HepG2 (cell line): Measurements from ENCODE around the gene SPTBN2. TPM values are rescaled to one million over a fixed set of nuclear protein-coding genes. Genes with fewer than 3 reads are reported as not detected.

Experiments
- ATAC-seq: fragments of 200-7000 bp; cut with Tn5 transposase; 3 replicates; pipeline ENCODE4 v1.9.1; 2020; ENCODE audit warnings: mild to moderate bottlenecking, moderate library complexity
- BruUV-seq: library from RNA; stranded (reverse); fragments of 400-500 nt; replicated peaks from 2 replicates; lab custom pipeline; 2021; lab: Mats Ljungman, UMichigan
- CTCF ChIA-PET: fragments of 300-600 bp; formaldehyde crosslinking; extraction: SDS; loops from one replicate; lab custom pipeline; 2021; ENCODE audit warnings: low total read pairs, inconsistent platforms, low intra/inter-chr PET ratio; lab: Yijun Ruan, JAX
- POLR2A ChIA-PET: fragments of 350-600 bp; sonication (Branson Sonifier 250); formaldehyde crosslinking; loops from one replicate; lab custom pipeline; 2020; ENCODE audit warnings: antibody characterized with exemption, inconsistent platforms; lab: Yijun Ruan, JAX
- DNase-seq: peaks from one replicate; pipeline ENCODE4 v3.0.0-alpha.2; 2015; ENCODE audit warnings: low spot score
- FAIRE-seq: peaks from 3 replicates; lab custom pipeline; 2011; peaks lifted over from hg19 to GRCh38; lab: Jason Lieb, UNC
- H2AFZ ChIP-seq: one replicate; pipeline ENCODE4 v1.6.1; 2011; ENCODE audit warnings: low read length, inconsistent platforms
- H3K27ac ChIP-seq: fragments of 300-600 bp; 3 replicates; pipeline ENCODE4 v1.8.0; 2011; ENCODE audit warnings: mixed run types, mild to moderate bottlenecking, mixed read lengths, low read length, inconsistent platforms; ENCODE audit not compliant: insufficient read depth; ENCODE audit errors: extremely low read length
- H3K27me3 ChIP-seq, 2 experiments: fragments of 200-600 bp in 1 of 2; 2 replicates in 1 of 2; 3 replicates in 1 of 2; pipeline versions ENCODE4 v1.6.0 to v1.8.0; 2011; ENCODE audit warnings: low read length in 2 of 2, mild to moderate bottlenecking in 2 of 2, moderate library complexity in 2 of 2, inconsistent platforms in 1 of 2; ENCODE audit not compliant: insufficient read depth in 2 of 2, control insufficient read depth in 1 of 2
- H3K36me3 ChIP-seq, 2 experiments: fragments of 200-600 bp in 1 of 2; replicated peaks in 1 of 2; 2 replicates in 1 of 2; 3 replicates in 1 of 2; pipeline versions ENCODE4 v1.5.1 to v1.8.0; 2011; ENCODE audit warnings: low read length in 2 of 2, inconsistent platforms in 1 of 2; ENCODE audit not compliant: insufficient read depth in 2 of 2, control insufficient read depth in 1 of 2
- H3K4me1 ChIP-seq: 2 replicates; pipeline ENCODE4 v1.5.1; 2012; ENCODE audit warnings: low read length, inconsistent platforms; ENCODE audit not compliant: insufficient read depth
- H3K4me2 ChIP-seq: 2 replicates; pipeline ENCODE4 v1.6.0; 2011; ENCODE audit warnings: low read depth, low read length, inconsistent platforms
- H3K4me3 ChIP-seq, 3 experiments: fragments of 200-600 bp in 1 of 3; sonication (generic), shearing (Covaris generic) in 1 of 3; replicated peaks in 1 of 3; 2 replicates each; pipeline ENCODE4 v1.5.1; 2011 to 2016; ENCODE audit warnings: low read length in 3 of 3, inconsistent platforms in 2 of 3, low read depth in 2 of 3, mild to moderate bottlenecking in 2 of 3, control low read depth in 1 of 3, mixed read lengths in 1 of 3; ENCODE audit not compliant: insufficient read depth in 1 of 3
- H3K79me2 ChIP-seq: one replicate; pipeline ENCODE4 v1.6.1; 2011; ENCODE audit warnings: low read length, inconsistent platforms; ENCODE audit not compliant: insufficient read depth
- H3K9ac ChIP-seq: 2 replicates; pipeline ENCODE4 v1.6.0; 2011; ENCODE audit warnings: mild to moderate bottlenecking, low read depth, low read length, inconsistent platforms; ENCODE audit not compliant: insufficient read depth
- H3K9me3 ChIP-seq: 2 replicates; pipeline ENCODE4 v1.5.1; 2012; ENCODE audit warnings: mild to moderate bottlenecking, low read length
- H4K20me1 ChIP-seq: 2 replicates; pipeline ENCODE4 v1.6.0; 2011; ENCODE audit warnings: inconsistent platforms, mild to moderate bottlenecking, low read length, moderate library complexity; ENCODE audit not compliant: insufficient read depth
- HNF1B ChIP-seq: sonication (generic); formaldehyde crosslinking; IDR thresholded peaks from 2 replicates; pipeline ENCODE4 v1.5.1; 2020; ENCODE audit warnings: mild to moderate bottlenecking, moderate library complexity, missing genetic modification reagents
- HNF4A ChIP-seq: sonication (generic); formaldehyde crosslinking; IDR thresholded peaks from 2 replicates; pipeline ENCODE4 v1.4.0; 2020; ENCODE audit warnings: missing genetic modification reagents
- HNF4G ChIP-seq, 2 experiments: sonication (generic) in 1 of 2; formaldehyde crosslinking in 1 of 2; IDR thresholded peaks; 2 replicates each; pipeline versions ENCODE4 v1.4.0 to v1.6.1; 2011 to 2020; ENCODE audit warnings: borderline replicate concordance in 2 of 2, low read depth in 2 of 2, mild to moderate bottlenecking in 2 of 2, low read length in 1 of 2, missing genetic modification reagents in 1 of 2, moderate library complexity in 1 of 2
- TFDP2 ChIP-seq: sonication (generic); formaldehyde crosslinking; IDR thresholded peaks from 2 replicates; pipeline ENCODE4 v1.4.0; 2020; ENCODE audit warnings: missing genetic modification reagents
- ZNF484 ChIP-seq: sonication (generic); formaldehyde crosslinking; IDR thresholded peaks from 2 replicates; pipeline ENCODE4 v1.5.1; 2020; ENCODE audit warnings: mild to moderate bottlenecking, low read depth, missing genetic modification reagents, borderline replicate concordance
- ZSCAN25 ChIP-seq: sonication (generic); formaldehyde crosslinking; IDR thresholded peaks from 2 replicates; pipeline ENCODE4 v1.8.0; 2022; ENCODE audit warnings: mild to moderate bottlenecking, missing genetic modification reagents
- WGBS: methylation state at CpG from one replicate; pipeline ENCODE4 v1.1.6; 2017; ENCODE audit warnings: low lambda C conversion rate; 5-methylcytosine and 5-hydroxymethylcytosine counted together
- in situ Hi-C: cut with HindIII; loops from 2 replicates; pipeline ENCODE4 v1.10.0; 2017; ENCODE audit warnings: low pct_unique_long_range_greater_than_20kb; ENCODE audit not compliant: extremely low pct_ligation_motif_present
- intact Hi-C: fragments of 100-400 bp; cut with micrococcal nuclease; formaldehyde crosslinking; loops from one replicate; pipeline ENCODE4 v1.10.0; 2022; ENCODE audit not compliant: unreplicated experiment
- polyA plus RNA-seq, 8 experiments: library from polyadenylated mRNA; depleted of rRNA in 3 of 8; stranded (reverse) in 7 of 8; unstranded in 1 of 8; fragments of >200 nt; fragmentation: Illumina TruSeq in 4 of 8; extraction: Trizol in 4 of 8; gene quantifications; 2 replicates each; pipeline versions ENCODE4 v1.2.1 to v1.2.3, GENCODE V29; 2011 to 2016; ENCODE audit warnings: low read depth in 4 of 8, missing spikeins in 1 of 8, mixed read lengths in 1 of 8; ENCODE audit not compliant: insufficient read depth in 1 of 8
- total RNA-seq, 5 experiments: library from RNA; depleted of rRNA; stranded (reverse); fragments of >200 nt; fragmentation: Illumina TruSeq; extraction: Trizol; gene quantifications; 2 replicates each; pipeline ENCODE4 v1.2.3, GENCODE V29; 2016; ENCODE audit warnings: low read depth in 1 of 5

The SPTBN2 gene
- total and polyA plus RNA-seq, 2 of the 13 experiments (the other 11 are each of a cell fraction or from before 2014, with no cell fraction given) = 0.65 to 4.0 TPM

- Histone ChIP-seq H3K27ac (no peak overlapping the region), H3K9ac (no peak overlapping the region), H3K4me1 (peaks cover 10% of the 10 kb centered on the region), H3K27me3 (peaks cover 2 to 7% of the 10 kb centered on the region in 2 experiments; a peak in 3 of 5 replicates), H3K79me2 (no peaks in the 10 kb centered on the region), H3K9me3 (no peaks in the 10 kb centered on the region), H2AFZ (no peak overlapping the region), H3K4me3 (no peak overlapping the region), H3K36me3 (no peaks in the 10 kb centered on the region), H3K4me2 (no peak overlapping the region), H4K20me1 (no peaks in the 10 kb centered on the region)
- intact Hi-C loops = no loop called here
- in situ Hi-C loops = no loop called here
- DNase-seq (no peak), ATAC-seq (no peak), FAIRE-seq (no peak)
- no TSS peak for BruUV-seq
- 0 out of 2 replicates have a peak, but pooled peaks have one; percentile 4 for TF ChIP-seq HNF4G (IDR thresholded peaks at IDR 0.05; ENCODE audit: borderline replicate concordance, low read depth, low read length)
- no peak for TF ChIP-seq HNF4G (CRISPR knock-in tag; IDR thresholded peaks at IDR 0.05; ENCODE audit: borderline replicate concordance, low read depth)
- TF ChIP-seq TFDP2 (CRISPR knock-in tag) = no peak
- peak; percentile 58 for TF ChIP-seq HNF4A (CRISPR knock-in tag)
- no peak for TF ChIP-seq ZSCAN25 (CRISPR knock-in tag)
- TF ChIP-seq ZNF484 = no peak
- no peak for TF ChIP-seq HNF1B (CRISPR knock-in tag)
- ChIA-PET POLR2A (interaction anchor here (1.6 kb wide), 1 partner anchor 11 kb away, joined by 4 read pairs; no protein-coding TSS in a partner anchor), CTCF (no interaction called here)
- 53% methylated on average over 3 of the region's 3 CpGs for WGBS
Observed at GRCh38 chr11:66734215-66734614, 5.2 kb upstream of the SPTBN2 start.
